Mesenchymal stem cell (in vitro differentiated cells and primary cell): Measurements from ENCODE around the gene GFOD1.

Experiments used
- DNase-seq: peaks from one replicate; pipeline ENCODE4 v3.0.0-alpha.2; 2013
- H2AFZ ChIP-seq: one replicate; pipeline ENCODE4 v1.6.1; 2013; ENCODE audit warnings: low read depth, mild to moderate bottlenecking, control low read depth, inconsistent platforms, low read length, moderate library complexity
- H2AK5ac ChIP-seq: 2 replicates; pipeline ENCODE4 v1.6.1; 2013; ENCODE audit warnings: low read length, moderate library complexity, mild to moderate bottlenecking, inconsistent platforms; ENCODE audit not compliant: severe bottlenecking
- H2BK120ac ChIP-seq: one replicate; pipeline ENCODE4 v1.6.1; 2013; ENCODE audit warnings: low read depth, mild to moderate bottlenecking, inconsistent platforms, low read length, moderate library complexity
- H2BK12ac ChIP-seq, 2 experiments: one replicate each; pipeline ENCODE4 v1.6.1; 2013; ENCODE audit warnings: inconsistent platforms in 2 of 2, low read length in 2 of 2, mild to moderate bottlenecking in 2 of 2, moderate library complexity in 2 of 2, control low read depth in 1 of 2
- H2BK15ac ChIP-seq: one replicate; pipeline ENCODE4 v1.6.1; 2013; ENCODE audit warnings: mild to moderate bottlenecking, low read depth, inconsistent platforms; ENCODE audit not compliant: poor library complexity, severe bottlenecking
- H2BK5ac ChIP-seq: 2 replicates; pipeline ENCODE4 v1.6.1; 2013; ENCODE audit warnings: low read depth, mild to moderate bottlenecking, low read length, control low read depth, inconsistent platforms; ENCODE audit not compliant: poor library complexity, severe bottlenecking
- H3K14ac ChIP-seq, 2 experiments: one replicate each; pipeline ENCODE4 v1.6.1; 2013; ENCODE audit warnings: inconsistent platforms in 2 of 2, low read length in 2 of 2, control low read depth in 1 of 2, mild to moderate bottlenecking in 1 of 2, moderate library complexity in 1 of 2
- H3K18ac ChIP-seq, 2 experiments: one replicate each; pipeline ENCODE4 v1.6.1; 2013; ENCODE audit warnings: inconsistent platforms in 2 of 2, low read length in 2 of 2, control low read depth in 1 of 2, low read depth in 1 of 2, mild to moderate bottlenecking in 1 of 2
- H3K23ac ChIP-seq, 2 experiments: one replicate each; pipeline ENCODE4 v1.6.1; 2013; ENCODE audit warnings: inconsistent platforms in 2 of 2, low read length in 2 of 2, mild to moderate bottlenecking in 2 of 2, moderate library complexity in 2 of 2, control low read depth in 1 of 2
- H3K27ac ChIP-seq: 2 replicates; pipeline ENCODE4 v1.5.1; 2013; ENCODE audit warnings: mild to moderate bottlenecking, moderate library complexity, low read length, control low read depth, inconsistent platforms; ENCODE audit not compliant: poor library complexity, severe bottlenecking
- H3K27me3 ChIP-seq, 2 experiments: 2 replicates each; pipeline versions ENCODE4 v1.6.1 to v1.7.0; 2013; ENCODE audit warnings: low read length in 2 of 2, mild to moderate bottlenecking in 2 of 2, moderate library complexity in 2 of 2, control low read depth in 1 of 2, inconsistent platforms in 1 of 2; ENCODE audit not compliant: control insufficient read depth in 1 of 2, insufficient read depth in 1 of 2
- H3K36me3 ChIP-seq, 2 experiments: 2 replicates each; pipeline versions ENCODE4 v1.6.1 to v1.7.0; 2013; ENCODE audit warnings: low read length in 2 of 2, control low read depth in 1 of 2, inconsistent platforms in 1 of 2, low read depth in 1 of 2, mild to moderate bottlenecking in 1 of 2; ENCODE audit not compliant: insufficient read depth in 2 of 2, control insufficient read depth in 1 of 2
- H3K4ac ChIP-seq, 2 experiments: one replicate each; pipeline ENCODE4 v1.6.1; 2013; ENCODE audit warnings: inconsistent platforms in 2 of 2, low read length in 2 of 2, mild to moderate bottlenecking in 2 of 2, moderate library complexity in 2 of 2, control low read depth in 1 of 2, low read depth in 1 of 2
- H3K4me1 ChIP-seq: 2 replicates; pipeline ENCODE4 v1.6.1; 2013; ENCODE audit warnings: low read depth, low read length, control low read depth; ENCODE audit not compliant: control insufficient read depth, insufficient read depth
- H3K4me2 ChIP-seq: 2 replicates; pipeline ENCODE4 v1.6.1; 2013; ENCODE audit warnings: low read length, mild to moderate bottlenecking, inconsistent platforms; ENCODE audit not compliant: poor library complexity, severe bottlenecking
- H3K4me3 ChIP-seq, 2 experiments: 2 replicates each; pipeline versions ENCODE4 v1.5.1 to v1.7.0; 2013; ENCODE audit warnings: low read length in 2 of 2, mild to moderate bottlenecking in 2 of 2, control low read depth in 1 of 2, low read depth in 1 of 2; ENCODE audit not compliant: insufficient read depth in 1 of 2
- H3K79me1 ChIP-seq: replicated peaks from 2 replicates; pipeline ENCODE4 v1.6.1; 2013; ENCODE audit warnings: mild to moderate bottlenecking, control low read depth, low read length, inconsistent platforms; ENCODE audit not compliant: poor library complexity, severe bottlenecking
- H3K9ac ChIP-seq: 2 replicates; pipeline ENCODE4 v1.7.0; 2013; ENCODE audit warnings: mild to moderate bottlenecking, low read length, moderate library complexity
- H3K9me3 ChIP-seq: 2 replicates; pipeline ENCODE4 v1.7.0; 2013; ENCODE audit warnings: mild to moderate bottlenecking, low read length; ENCODE audit not compliant: control insufficient read depth
- H4K8ac ChIP-seq: one replicate; pipeline ENCODE4 v1.6.1; 2013; ENCODE audit warnings: inconsistent platforms, mild to moderate bottlenecking, low read length, moderate library complexity
- H4K91ac ChIP-seq: one replicate; pipeline ENCODE4 v1.6.1; 2013; ENCODE audit warnings: mild to moderate bottlenecking, low read length, inconsistent platforms
- WGBS: methylation state at CpG from one replicate; pipeline ENCODE4 v1.1.7; 2013; ENCODE audit warnings: mixed read lengths; 5-methylcytosine and 5-hydroxymethylcytosine counted together

The GFOD1 gene

DNA sequence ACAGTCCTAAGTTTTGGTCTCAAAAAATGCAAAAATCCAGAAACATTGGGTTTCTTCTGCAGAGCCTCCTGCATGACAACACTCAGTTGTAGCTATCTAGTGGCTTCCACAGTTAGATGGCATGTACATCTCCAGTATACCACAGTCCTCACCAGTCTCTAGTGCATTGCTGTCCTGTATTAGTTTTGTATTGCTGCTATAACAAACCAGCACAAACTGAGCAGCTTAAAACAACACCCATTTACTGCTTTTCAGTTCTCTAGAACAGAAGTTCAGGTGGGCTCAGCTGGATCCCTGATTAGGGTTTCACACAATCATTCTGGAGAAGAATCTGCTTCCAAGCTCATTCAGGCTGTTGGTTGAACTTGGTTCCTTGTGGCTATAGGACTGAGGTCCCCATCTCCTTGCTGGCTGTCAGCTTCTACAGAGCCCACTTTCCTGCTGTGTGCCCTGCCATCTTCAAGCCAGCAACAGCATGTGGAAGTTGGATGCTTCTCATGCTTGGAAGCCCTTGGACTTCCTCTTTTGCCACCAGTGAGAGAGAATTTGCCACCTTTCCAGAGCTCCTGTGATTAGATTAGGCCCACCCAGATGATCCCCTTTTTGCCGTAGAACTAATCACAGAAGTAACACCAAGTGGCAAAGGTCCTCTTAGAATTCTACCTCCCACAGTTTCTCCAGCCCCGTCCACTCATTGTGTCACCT is 110.2 kb downstream of the GFOD1 start:
- H3K27ac ChIP-seq: no peak overlapping the region
- no peak overlapping the region for H3K14ac ChIP-seq
- H3K4me3 ChIP-seq: no peak overlapping the region
- H3K23ac ChIP-seq: no peak overlapping the region
- no peak overlapping the region for H3K4me2 ChIP-seq
- H2BK12ac ChIP-seq: no peak overlapping the region
- no peak overlapping the region for H4K8ac ChIP-seq
- H2BK5ac ChIP-seq: no peak overlapping the region
- no peak overlapping the region for H3K9ac ChIP-seq
- H3K36me3 ChIP-seq: no peaks in the 10 kb centered on the region
- H4K91ac ChIP-seq: no peak overlapping the region
- H2AK5ac ChIP-seq: no peak overlapping the region
- H2BK15ac ChIP-seq: no peak overlapping the region
- WGBS: 81% methylated on average over 2 of the region's 2 CpGs
- no peaks in the 10 kb centered on the region for H3K9me3 ChIP-seq
- no peaks in the 10 kb centered on the region for H3K4me1 ChIP-seq
- no peak overlapping the region for H2AFZ ChIP-seq
- H2BK120ac ChIP-seq: no peak overlapping the region
- H3K4ac ChIP-seq: no peak overlapping the region
- DNase-seq: no peak
- no peaks in the 10 kb centered on the region for H3K27me3 ChIP-seq
- H3K18ac ChIP-seq: no peak overlapping the region
- no peaks in the 10 kb centered on the region for H3K79me1 ChIP-seq

DNA sequence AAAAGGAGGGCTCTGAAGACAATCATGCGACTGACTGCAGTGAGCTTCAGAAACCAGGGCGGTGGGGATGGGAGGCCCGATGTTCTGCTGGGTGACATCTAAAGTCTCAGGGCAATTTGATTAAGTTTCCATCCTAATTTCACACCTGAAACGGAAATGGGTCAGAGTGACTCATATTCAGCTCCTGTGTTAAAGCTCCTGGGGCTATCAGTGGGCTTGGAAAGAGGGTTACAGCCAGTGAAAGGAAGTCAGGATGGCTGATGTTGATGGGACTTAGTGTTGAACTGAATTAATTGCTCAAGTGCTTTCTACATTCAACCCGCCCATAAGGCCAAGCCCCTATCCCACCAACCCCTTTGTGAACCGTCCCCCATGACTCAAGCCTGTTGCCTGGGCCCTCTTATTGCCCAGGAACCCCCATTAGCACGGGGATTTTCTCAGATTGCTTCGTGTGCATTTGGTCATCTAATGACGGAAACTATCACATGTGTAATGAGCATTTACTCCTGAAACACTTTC is 112.0 kb downstream of the GFOD1 start:
- Histone ChIP-seq H2AFZ (no peak overlapping the region), H3K9ac (no peak overlapping the region), H3K27me3 (no peaks in the 10 kb centered on the region), H3K4me1 (no peaks in the 10 kb centered on the region), H2BK120ac (no peak overlapping the region), H2BK5ac (no peak overlapping the region), H2AK5ac (no peak overlapping the region), H2BK15ac (no peak overlapping the region), H3K79me1 (no peaks in the 10 kb centered on the region), H4K91ac (no peak overlapping the region), H4K8ac (no peak overlapping the region), H2BK12ac (no peak overlapping the region), H3K14ac (no peak overlapping the region), H3K36me3 (no peaks in the 10 kb centered on the region), H3K4me2 (no peak overlapping the region), H3K18ac (no peak overlapping the region), H3K4me3 (no peak overlapping the region), H3K9me3 (no peaks in the 10 kb centered on the region), H3K23ac (no peak overlapping the region), H3K27ac (no peak overlapping the region), H3K4ac (no peak overlapping the region)
- no peak for DNase-seq
- WGBS: 89% methylated on average over 9 of the region's 9 CpGs

DNA sequence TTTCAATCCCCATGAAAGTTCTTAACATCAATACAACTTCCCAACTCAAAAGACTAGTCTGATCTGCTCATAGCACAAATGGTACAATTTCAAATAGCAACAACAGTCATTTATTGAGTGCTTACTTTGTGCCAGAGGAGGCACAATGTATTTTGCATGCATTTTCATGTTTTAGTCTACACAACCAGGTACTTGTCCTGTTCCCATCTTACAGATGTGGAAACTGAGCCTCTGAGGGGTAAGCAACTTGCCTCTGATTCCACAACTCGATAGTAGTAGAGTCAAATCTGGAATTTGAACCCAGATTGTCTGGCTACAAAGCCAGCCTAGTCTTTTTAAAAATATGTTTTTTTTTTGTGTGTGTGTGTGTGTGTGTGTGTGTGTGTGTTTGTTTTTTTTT is 113.5 kb downstream of the GFOD1 start:
- 100% methylated on average over 1 of the region's 1 CpG for WGBS
- no peak overlapping the region for H3K4ac ChIP-seq
- no peak overlapping the region for H2BK12ac ChIP-seq

DNA sequence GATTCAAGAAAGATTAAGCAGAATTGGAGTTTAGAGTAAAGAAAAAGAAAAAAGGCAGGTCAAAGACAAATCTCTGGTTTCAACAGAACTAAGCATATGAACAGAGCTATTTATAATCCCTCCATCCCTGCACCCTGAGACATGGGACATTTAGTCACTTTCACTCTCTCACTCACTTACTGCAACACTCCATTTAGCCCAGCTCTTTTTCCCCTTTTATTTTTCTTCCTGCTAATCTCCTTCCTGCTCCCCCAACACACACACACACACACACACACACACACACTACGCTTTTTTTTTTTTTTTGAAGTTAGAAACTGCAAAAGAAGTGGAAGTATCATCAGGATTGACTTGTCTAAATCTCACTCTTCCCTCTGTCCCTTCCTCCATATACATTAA is 113.9 kb downstream of the GFOD1 start:
- Histone ChIP-seq H3K4me1 (no peaks in the 10 kb centered on the region), H3K9ac (no peak overlapping the region), H3K9me3 (no peaks in the 10 kb centered on the region), H2AFZ (no peak overlapping the region), H3K79me1 (peaks cover 2% of the 10 kb centered on the region), H2BK15ac (no peak overlapping the region), H2BK12ac (no peak overlapping the region), H3K23ac (no peak overlapping the region), H2BK5ac (no peak overlapping the region), H2BK120ac (no peak overlapping the region), H3K18ac (no peak overlapping the region), H3K4me2 (no peak overlapping the region), H3K4ac (no peak overlapping the region), H4K8ac (no peak overlapping the region), H4K91ac (no peak overlapping the region), H3K36me3 (no peaks in the 10 kb centered on the region), H3K4me3 (no peak overlapping the region), H3K27ac (no peak overlapping the region), H3K14ac (no peak overlapping the region), H3K27me3 (no peaks in the 10 kb centered on the region), H2AK5ac (no peak overlapping the region)
- peak; percentile 78 for DNase-seq
- WGBS: 80% methylated on average over 1 of the region's 1 CpG

More for the DNA sequence above, 113.5 kb downstream of the GFOD1 start:
- Histone ChIP-seq H3K23ac (no peak overlapping the region), H2BK120ac (no peak overlapping the region), H3K14ac (no peak overlapping the region), H3K4me2 (no peak overlapping the region), H3K79me1 (peaks cover 1% of the 10 kb centered on the region), H3K18ac (no peak overlapping the region), H2AK5ac (no peak overlapping the region), H2AFZ (no peak overlapping the region), H3K9me3 (no peaks in the 10 kb centered on the region), H2BK15ac (no peak overlapping the region), H4K8ac (no peak overlapping the region), H4K91ac (no peak overlapping the region), H3K36me3 (no peaks in the 10 kb centered on the region), H2BK5ac (no peak overlapping the region), H3K4me1 (no peaks in the 10 kb centered on the region), H3K9ac (no peak overlapping the region), H3K27me3 (no peaks in the 10 kb centered on the region), H3K4me3 (no peak overlapping the region), H3K27ac (no peak overlapping the region)
- DNase-seq: no peak
